Ovary (tissue), 9 donors: ENCODE measurements around the gene DESI1. TPM values are rescaled to one million over a fixed set of nuclear protein-coding genes. Genes with fewer than 3 reads are reported as not detected.

Source experiments
- DNase-seq, 5 donors: peaks; one replicate each; pipeline ENCODE4 v3.0.0-alpha.2; 2019 to 2020
- H3K27ac ChIP-seq, 2 donors: fragments of 200-600 bp; one replicate each; pipeline versions ENCODE4 v1.5.1 to v1.8.0; 2019 to 2022
- H3K27me3 ChIP-seq: fragments of 200-600 bp; one replicate; pipeline ENCODE4 v1.8.0; 2022
- H3K36me3 ChIP-seq: fragments of 200-600 bp; sonication (generic); one replicate; pipeline ENCODE4 v1.5.1; 2019
- H3K4me1 ChIP-seq: one replicate; pipeline ENCODE4 v1.8.1; 2013; ENCODE audit warnings: mild to moderate bottlenecking, moderate library complexity; ENCODE audit not compliant: insufficient read depth
- H3K4me3 ChIP-seq: fragments of 200-600 bp; sonication (generic); one replicate; pipeline ENCODE4 v1.5.1; 2017
- H3K9me3 ChIP-seq, 2 donors: fragments of 200-600 bp in 1 of 2; sonication (generic) in 1 of 2; one replicate each; pipeline versions ENCODE4 v1.5.1 to v1.8.1; 2013 to 2019; ENCODE audit warnings: mild to moderate bottlenecking in 1 of 2, moderate library complexity in 1 of 2
- EP300 ChIP-seq: sonication (generic); formaldehyde crosslinking; IDR thresholded peaks from one replicate; pipeline ENCODE4 v1.6.1; 2017; ENCODE audit warnings: antibody characterized with exemption
- POLR2A ChIP-seq: fragments of 450-650 bp; IDR thresholded peaks from one replicate; pipeline ENCODE4 v1.6.1; 2017; ENCODE audit warnings: antibody characterized with exemption, mild to moderate bottlenecking, moderate library complexity
- WGBS, 3 donors: extraction: QIAGEN DNeasy Blood & Tissue Kit in 1 of 3; methylation state at CpG; one replicate each; pipeline versions ENCODE4 v1.1.5 to v1.1.7; 2013 to 2017; 5-methylcytosine and 5-hydroxymethylcytosine counted together
- intact Hi-C, 4 donors: fragments of 100-400 bp; cut with DNase I; formaldehyde crosslinking; loops; one replicate each; pipeline versions ENCODE4 v1.11.0 to v1.15.1; 2022 to 2023
- polyA plus RNA-seq, 2 donors: library from polyadenylated mRNA; stranded (reverse); fragments of 200-250 nt in 1 of 2; fragments of 350-450 nt in 1 of 2; fragmentation: Illumina TruSeq in 1 of 2; extraction: RNeasy Lipid Tissue Mini Kit (QIAGEN cat#74804) in 1 of 2; gene quantifications; one replicate each; pipeline ENCODE4 v1.2.3, GENCODE V29; 2013 to 2014
- total RNA-seq, 7 donors: library from RNA; depleted of rRNA in 2 of 7; stranded (reverse); fragments of >200 nt in 2 of 7; fragmentation: NEBNext Ultra II Directional in 3 of 7; extraction: Animal tissue kit (Norgen Biotek cat#: 25700) in 3 of 7; gene quantifications; one replicate each; pipeline versions ENCODE4 v1.1.0 to v1.2.4, GENCODE V29; 2016 to 2023
- TF ChIP-seq, protein P1 (sequence below), 3 donors: fragments of 450-650 bp in 2 of 3; fragments of 200-600 bp in 1 of 3; IDR thresholded peaks; one replicate each; pipeline versions ENCODE4 v1.5.1 to v1.8.0; 2016 to 2022; ENCODE audit warnings: antibody characterized with exemption in 3 of 3, mild to moderate bottlenecking in 1 of 3
- donor health status: DM: no; HTN: no; CAD: no; lungs with moderate emphysema.
- donor health status: DM: no; HTN: no; CAD: no.
- donor health status: Bipolar disorder and iron deficiency.
- donor health status: DM: yes; HTN: yes; CAD: no.
- donor health status: DM: no; HTN: no; CAD: no.
- donor health status: DM: yes; HTN: yes; CAD: no.

Gene DESI1
- total and polyA plus RNA-seq, 9 donors, result 10.8 to 34.5 (median 22.8) TPM

DNA sequence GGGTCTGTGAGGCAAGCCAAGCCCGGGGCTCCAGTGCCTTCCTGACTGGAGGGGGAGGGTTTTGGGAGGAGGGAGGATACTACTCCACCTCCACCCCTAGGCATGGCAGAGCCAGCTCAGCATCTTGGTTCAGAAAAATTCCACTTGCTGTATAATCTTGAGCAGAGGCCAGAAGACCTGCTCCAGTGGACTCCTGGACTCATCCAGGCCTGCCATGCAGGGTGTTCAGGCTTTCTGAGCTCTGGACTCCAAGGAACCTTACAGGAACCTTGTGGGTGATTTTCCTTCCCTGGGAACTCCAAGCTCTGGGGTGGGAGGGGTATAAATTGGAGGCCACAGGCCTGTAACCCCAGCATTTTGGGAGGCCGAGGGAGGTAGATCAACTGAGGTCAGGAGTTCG lies 50.6 kb downstream of the DESI1 start:
- Histone ChIP-seq H3K27me3 (no peaks in the 10 kb centered on the region), H3K27ac (no peak overlapping the region), H3K4me1 (peaks cover 22% of the 10 kb centered on the region), H3K9me3 (no peaks in the 10 kb centered on the region), H3K36me3 (no peaks in the 10 kb centered on the region), H3K4me3 (no peak overlapping the region)
- intact Hi-C loops, result no loop called here
- no peak for DNase-seq
- 67 to 77% (median 71%) methylated on average over 3 of the region's 3 CpGs for WGBS, 3 donors
- TF ChIP-seq, protein P1, sequence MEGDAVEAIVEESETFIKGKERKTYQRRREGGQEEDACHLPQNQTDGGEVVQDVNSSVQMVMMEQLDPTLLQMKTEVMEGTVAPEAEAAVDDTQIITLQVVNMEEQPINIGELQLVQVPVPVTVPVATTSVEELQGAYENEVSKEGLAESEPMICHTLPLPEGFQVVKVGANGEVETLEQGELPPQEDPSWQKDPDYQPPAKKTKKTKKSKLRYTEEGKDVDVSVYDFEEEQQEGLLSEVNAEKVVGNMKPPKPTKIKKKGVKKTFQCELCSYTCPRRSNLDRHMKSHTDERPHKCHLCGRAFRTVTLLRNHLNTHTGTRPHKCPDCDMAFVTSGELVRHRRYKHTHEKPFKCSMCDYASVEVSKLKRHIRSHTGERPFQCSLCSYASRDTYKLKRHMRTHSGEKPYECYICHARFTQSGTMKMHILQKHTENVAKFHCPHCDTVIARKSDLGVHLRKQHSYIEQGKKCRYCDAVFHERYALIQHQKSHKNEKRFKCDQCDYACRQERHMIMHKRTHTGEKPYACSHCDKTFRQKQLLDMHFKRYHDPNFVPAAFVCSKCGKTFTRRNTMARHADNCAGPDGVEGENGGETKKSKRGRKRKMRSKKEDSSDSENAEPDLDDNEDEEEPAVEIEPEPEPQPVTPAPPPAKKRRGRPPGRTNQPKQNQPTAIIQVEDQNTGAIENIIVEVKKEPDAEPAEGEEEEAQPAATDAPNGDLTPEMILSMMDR (IDR thresholded peaks at IDR 0.05), result no peak
- TF ChIP-seq POLR2A (no peak), EP300 (no peak)

DNA sequence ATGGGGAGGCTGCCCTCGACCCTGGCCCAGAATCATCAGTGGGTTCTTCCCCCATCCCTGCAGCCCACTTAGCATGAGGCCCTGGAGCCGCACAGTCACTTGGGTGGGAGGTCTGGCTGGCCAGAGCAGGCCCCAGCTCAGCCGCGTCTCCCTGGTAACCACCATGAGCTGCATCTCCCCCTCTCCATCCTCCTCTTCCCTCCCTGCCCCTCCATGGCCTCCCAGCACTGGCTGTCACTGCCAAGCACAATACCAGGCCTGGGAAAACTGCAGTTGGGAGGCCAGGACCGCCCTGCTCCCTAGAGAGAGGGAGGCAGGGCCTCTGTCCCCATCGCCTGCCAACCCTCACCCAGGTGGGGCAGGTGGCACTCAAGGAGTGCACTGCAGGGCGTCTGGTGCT lies 52.0 kb downstream of the DESI1 start:
- Histone ChIP-seq H3K4me1 (peaks cover 19% of the 10 kb centered on the region), H3K9me3 (no peaks in the 10 kb centered on the region), H3K27me3 (no peaks in the 10 kb centered on the region), H3K36me3 (no peaks in the 10 kb centered on the region), H3K4me3 (no peak overlapping the region), H3K27ac (peak overlapping the region; percentile 35 to 98)
- no peak for TF ChIP-seq POLR2A
- no peak for TF ChIP-seq EP300
- TF ChIP-seq, protein P1 (IDR thresholded peaks at IDR 0.05), result no peak
- 73 to 81% (median 78%) methylated on average over 7 of the region's 7 CpGs for WGBS, 3 donors
- DNase-seq, result no peak
- intact Hi-C loops, result no loop called here

DNA sequence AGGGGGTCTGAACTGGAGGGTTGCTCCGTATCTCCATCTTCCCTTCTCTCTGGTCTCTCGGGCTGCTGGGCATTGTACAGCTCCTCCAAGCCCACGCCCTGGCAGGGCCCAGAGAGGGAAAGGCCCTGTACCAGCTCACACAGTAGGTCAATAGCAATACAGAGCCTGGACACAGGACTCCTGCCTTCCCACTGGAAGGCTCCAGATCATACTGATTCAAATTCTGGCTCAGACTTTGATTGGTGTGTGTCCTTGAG lies 53.4 kb downstream of the DESI1 start:
- Histone ChIP-seq H3K4me3 (no peak overlapping the region), H3K9me3 (no peaks in the 10 kb centered on the region), H3K4me1 (peaks cover 27% of the 10 kb centered on the region), H3K36me3 (no peaks in the 10 kb centered on the region), H3K27ac (peak overlapping the region; percentile 65 to 98), H3K27me3 (no peaks in the 10 kb centered on the region)
- intact Hi-C loops, result no loop called here
- peak in 1 of 5 donors; percentile 45 for DNase-seq
- WGBS, 3 donors, result 34 to 46% (median 39%) methylated on average over 3 of the region's 3 CpGs
- TF ChIP-seq POLR2A, result no peak
- TF ChIP-seq EP300, result no peak
- TF ChIP-seq, protein P1 (IDR thresholded peaks at IDR 0.05), result no peak

GRCh38 chr22:41565403-41566054 lies 55.3 kb downstream of the DESI1 start:
- TF ChIP-seq EP300, result no peak
- no peak for TF ChIP-seq POLR2A
- TF ChIP-seq, protein P1 (IDR thresholded peaks at IDR 0.05), result no peak
- no peaks in the 10 kb centered on the region for H3K27me3 ChIP-seq
- intact Hi-C loops, result no loop called here
- peak overlapping the region; percentile 77 to 98 for H3K27ac ChIP-seq
- H3K9me3 ChIP-seq, result no peaks in the 10 kb centered on the region
- no peak overlapping the region for H3K4me3 ChIP-seq
- 48 to 55% (median 52%) methylated on average over 8 of the region's 8 CpGs for WGBS, 3 donors
- peak; percentile 72 to 82 (median 78) for DNase-seq
- peaks cover 29% of the 10 kb centered on the region for H3K4me1 ChIP-seq
- H3K36me3 ChIP-seq, result no peaks in the 10 kb centered on the region
